Daoy (cell line): ENCODE data around the gene FLRT1. TPM values are rescaled to one million over a fixed set of nuclear protein-coding genes. Genes with fewer than 3 reads are reported as not detected.

Source experiments
- DNase-seq: peaks from one replicate; pipeline ENCODE4 v3.0.0-alpha.2; 2015; ENCODE audit warnings: low read depth
- total RNA-seq: library from RNA; depleted of rRNA; stranded (reverse); fragments of >200 nt; shearing (Covaris generic); gene quantifications from 2 replicates; pipeline ENCODE4 v1.2.3, GENCODE V29; 2014

Gene FLRT1
- total RNA-seq, 1 experiment from 2014 or later, result not detected

DNA sequence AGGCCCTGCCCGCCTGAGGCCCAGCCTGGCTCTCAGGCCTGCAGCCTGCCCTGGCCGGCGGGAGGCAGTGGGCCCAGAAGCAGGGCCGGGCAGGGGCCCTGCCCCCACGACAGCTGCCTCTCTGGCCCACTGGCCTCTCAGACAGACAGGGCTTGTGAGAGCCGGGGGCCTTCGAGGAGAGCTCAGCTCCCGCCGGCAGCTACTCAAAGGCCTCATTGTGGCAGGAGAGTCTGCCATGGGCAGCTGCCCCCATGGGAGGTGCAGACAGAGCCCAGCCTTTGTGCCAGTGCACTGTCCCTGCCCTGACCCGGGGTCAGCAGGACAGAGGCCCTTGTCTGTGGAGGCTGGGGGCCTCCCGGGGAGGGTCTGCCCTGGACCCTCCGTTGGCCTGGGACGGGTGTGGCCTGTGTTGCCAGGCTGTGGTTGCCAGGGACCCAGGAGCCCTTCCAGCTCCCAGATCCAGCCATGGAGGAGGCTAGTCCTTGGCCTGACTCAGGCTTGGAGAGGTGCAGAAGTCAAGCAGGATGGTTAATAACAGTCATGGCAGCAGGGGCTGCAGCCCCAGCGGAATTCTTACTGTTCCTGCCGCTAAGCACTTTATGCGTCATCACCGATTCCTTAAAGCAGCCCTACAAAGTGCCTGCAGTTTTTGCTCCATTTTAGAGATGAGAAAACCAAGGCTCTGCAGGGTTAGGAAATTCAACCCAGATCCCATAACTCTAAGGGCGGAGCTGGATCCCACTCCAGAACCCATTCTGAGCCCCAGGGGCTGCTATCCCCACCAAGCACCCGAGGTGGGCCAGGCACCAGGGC is 12.5 kb downstream of the FLRT1 start:
- DNase-seq, result no peak

DNA sequence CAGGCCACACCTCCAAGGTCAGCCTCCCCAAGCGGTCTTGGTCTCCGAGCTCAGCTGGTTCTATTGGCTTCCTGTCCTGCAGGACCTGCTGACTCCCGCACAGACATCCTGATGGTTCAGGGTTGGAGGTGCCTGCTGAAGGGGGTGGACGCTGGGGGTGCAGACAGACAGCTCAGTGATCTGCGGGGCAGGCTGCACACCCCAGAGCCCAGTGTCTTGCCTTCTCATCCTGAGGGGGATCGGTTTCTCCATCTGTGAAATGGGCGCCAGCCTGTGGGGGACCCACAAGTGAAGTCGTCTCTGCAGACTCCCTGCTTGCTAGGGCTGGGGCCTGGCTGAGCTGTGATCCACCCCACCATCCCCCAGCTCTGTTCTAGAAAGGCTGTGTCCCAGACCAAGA is 13.8 kb downstream of the FLRT1 start:
- no peak for DNase-seq

DNA sequence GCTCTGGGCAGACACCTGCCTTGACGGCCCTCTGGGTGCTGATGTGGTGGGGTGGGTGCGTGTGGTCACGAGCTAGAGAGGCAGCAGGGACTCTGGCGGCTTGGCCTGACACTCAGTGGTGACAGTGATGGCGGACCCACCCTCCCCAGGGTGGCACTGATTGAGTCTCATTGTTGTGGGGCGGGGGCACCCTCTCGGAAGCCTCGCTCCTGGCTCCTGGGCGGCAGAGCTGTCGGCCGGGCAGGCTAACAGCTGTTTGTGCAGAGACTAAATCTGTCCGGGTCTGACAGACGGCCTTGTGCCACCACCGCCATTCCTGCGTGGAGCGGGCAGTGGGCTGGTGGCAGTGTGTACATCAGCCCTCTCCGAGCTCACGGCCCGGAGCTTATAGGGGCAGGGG is 15.6 kb downstream of the FLRT1 start:
- DNase-seq, result no peak

DNA sequence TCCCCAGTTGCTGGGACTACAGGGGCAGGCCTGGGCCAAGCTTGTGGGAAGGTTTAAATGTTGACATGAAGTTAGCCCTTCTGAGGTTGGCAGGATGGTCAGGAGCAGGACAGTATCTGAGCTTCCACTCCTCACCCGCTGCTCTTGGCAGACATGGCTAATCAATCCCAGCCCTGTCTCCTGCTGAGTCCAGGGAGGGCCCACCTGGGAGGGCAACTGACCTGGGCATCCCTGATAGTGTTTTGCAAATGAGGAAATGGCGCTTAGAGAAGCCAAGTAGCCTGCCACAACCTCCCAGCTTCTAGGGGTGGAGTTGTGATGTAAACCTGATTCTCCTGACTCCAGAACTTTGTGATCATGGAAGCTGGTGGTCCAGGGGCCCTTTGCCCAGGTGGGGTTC is 16.7 kb downstream of the FLRT1 start:
- no peak for DNase-seq

DNA sequence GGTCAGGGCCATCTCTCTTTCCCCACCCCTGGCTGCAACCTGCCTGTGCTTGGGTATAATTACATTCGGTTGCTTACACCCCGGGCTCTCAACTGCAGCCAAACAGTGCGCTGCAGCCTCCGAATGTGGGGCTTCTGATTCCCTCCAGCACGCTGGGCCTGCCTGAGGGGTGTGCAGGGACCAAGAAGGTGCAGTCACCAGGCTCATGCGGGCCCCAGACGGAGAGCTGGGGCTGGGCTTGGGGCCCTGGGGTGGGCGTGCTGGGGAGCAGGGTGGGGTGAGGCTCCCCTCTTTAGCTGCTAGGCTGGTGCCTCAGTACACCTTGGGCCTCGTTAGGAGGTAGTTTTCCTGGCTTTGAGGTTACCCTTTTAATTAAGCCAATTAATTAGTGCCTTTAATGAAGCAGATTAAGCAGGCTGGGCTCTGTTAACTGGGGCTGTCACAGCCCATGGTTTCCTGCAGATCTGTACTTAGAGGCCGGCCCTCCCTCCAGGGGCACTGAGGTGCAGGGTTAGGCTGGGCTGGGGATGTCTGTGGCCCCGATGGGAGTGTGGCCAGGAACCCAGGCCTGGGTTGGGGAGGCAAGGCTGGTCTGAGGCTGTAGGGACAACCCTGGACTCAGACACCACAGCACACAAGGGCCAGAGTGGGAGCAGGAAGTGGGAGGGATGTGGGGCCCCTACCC is 17.3 kb downstream of the FLRT1 start:
- DNase-seq, result no peak

DNA sequence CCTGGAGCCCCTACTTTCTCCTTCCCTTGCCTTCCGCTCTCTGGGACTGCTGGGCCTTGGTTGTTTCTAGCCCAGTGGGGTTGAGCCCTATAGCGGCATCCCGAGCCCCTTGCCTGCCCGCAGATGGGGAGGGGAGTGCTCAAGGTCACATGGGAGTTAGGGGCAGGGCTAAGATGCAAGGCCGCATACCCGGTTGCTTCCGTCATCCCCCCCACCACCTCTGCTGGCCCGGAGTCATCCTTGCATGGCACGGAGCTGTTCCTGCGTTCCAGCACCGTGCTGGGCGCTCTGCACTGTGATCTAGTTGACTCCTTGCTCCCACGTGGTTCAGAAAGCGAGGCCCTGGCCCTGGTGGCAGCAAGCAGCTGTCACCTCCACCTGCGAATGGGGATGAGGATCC is 18.0 kb downstream of the FLRT1 start:
- no peak for DNase-seq

DNA sequence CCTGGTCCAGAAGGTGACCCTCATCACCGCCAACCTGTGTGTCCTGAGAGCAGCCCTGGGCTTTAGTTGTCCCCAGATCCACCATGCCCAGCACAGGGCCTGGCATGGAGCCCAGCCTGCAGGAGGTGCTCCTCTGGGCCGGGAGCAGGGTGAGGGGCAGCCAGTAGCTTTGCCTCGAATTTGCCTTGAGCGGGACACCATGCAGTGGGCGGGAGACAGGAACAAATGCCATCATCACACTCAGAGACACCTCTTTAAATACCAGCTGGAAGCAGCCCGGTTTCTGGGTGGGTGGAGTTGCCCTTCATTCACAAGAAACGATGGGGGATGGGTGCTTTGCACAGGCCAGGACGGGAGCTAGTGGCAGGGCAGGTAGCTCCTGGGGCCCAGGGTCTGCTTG is 19.3 kb downstream of the FLRT1 start:
- DNase-seq, result no peak

DNA sequence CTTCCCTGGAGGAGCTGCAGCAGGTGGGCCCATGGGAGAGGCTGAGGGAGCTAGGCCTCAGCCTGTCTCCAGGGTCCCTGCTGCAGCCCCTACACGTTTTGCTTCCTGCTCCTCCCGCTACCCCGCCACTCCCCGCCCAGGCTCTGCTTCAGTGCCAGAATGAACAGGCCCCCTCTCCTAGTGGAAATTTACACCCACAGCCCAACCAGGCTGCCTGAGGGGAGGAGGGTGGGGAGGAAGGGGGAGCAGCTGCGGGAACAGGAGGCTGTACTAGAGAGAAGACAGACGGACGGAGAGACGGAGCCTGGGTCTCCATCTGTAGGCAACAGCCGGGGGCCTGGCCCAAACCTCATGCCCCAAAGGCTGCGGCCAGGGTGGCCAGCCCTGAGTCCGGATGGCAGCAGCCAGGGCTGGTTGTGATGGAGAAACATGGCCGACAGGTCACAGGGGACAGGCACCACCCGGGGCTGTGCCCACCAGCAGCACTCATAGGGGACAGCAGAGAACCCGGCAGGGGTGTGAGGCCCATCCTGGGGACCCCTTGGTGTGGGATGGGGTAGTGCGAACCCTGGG is 20.6 kb downstream of the FLRT1 start:
- DNase-seq, result no peak

DNA sequence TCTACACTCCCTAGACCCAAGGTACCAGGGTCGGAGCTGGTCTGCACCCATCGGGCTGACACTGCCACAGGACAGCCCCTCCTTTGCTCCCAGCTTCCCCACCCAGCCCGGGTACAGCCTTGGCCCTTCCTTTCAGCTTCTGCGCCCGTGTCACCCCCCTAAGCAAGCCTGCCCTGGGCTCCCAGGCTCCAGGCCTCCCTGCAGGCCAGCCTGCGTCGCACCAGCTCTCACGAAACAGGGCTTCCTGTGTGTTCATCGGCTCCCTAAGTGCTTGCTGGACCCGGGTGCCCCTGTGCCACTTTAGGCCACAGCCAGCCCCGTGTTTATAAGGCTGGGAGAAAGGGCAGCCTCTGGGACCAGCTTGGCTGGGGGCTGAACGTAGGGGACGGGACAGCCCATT is 21.1 kb downstream of the FLRT1 start:
- no peak for DNase-seq

DNA sequence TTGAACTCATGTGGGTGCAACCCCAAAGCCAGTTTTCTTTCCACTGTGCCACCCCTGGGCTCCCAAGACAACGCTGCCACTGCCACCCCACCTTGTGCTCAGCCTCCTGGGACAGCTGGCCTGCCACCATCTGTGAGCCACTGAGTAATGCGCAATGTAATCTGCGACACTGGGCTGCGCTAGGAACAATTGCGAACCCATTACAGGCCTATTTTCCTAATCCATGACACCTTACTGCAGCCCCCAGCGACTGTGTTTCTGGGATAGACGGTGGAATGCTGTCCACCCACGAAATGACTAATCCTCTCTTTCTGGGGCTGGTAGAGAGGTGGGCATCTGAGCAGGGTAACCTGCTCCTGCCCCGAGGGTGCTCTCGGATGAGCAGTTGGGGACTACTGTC is 22.2 kb downstream of the FLRT1 start:
- DNase-seq, result no peak

DNA sequence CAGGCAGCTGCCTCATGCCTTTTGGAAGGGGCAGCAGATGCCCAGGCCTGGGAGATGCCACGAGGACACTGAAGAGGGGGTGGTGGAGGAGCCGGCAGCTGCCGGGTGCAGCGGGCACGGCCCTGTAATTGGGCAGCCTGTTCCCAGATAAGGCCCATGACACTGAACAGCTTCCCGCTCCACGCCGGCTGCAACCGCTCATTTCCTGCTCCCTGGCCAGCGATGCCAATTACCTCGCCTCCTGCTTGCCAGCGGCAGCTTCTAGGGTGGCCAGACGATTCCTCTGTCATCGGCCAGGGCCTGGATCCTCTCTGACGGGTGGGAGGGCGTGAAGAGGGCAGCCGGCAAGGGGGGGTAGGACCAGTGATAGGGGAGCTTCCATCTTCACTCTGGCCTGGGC is 22.8 kb downstream of the FLRT1 start:
- DNase-seq, result peak; percentile 58

DNA sequence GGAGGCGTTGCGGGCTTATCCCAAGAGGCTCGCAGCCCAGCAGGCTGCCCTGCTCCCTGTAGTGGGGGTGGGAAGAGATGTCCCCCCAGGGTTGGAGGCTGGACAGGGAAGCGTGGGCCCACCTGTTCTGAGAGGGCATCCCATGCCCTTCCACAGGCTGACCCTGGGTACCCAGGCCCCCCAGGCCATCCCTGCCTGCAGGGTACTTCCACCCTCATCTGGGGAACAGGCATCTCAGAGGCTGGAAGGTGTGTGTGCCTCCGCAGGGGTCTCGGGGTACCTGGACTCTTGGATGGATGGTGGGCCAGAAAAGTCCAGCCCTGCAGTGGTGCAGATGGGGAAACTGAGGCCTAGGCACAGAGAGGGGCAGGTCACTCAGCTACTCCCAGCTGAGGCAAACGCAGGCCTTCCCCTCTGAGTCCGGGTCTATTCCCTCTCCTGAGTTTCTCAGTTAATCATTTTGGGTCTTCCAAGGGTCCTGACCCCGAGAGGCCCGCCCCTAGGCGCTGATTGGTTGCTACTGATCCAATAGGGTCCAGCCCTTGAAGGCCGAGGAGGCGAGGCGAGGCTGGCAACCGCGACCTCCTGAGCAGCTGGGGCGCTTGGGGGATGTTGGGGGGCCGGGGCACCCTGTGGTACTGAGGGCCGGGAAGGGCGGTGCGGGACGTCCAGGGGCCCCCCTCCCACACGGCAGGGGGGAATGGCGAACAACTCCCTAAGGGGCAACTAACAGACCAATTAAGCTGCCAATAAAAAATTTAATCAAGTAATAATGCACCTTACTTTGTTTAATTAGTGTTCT is 23.8 kb downstream of the FLRT1 start:
- no peak for DNase-seq

DNA sequence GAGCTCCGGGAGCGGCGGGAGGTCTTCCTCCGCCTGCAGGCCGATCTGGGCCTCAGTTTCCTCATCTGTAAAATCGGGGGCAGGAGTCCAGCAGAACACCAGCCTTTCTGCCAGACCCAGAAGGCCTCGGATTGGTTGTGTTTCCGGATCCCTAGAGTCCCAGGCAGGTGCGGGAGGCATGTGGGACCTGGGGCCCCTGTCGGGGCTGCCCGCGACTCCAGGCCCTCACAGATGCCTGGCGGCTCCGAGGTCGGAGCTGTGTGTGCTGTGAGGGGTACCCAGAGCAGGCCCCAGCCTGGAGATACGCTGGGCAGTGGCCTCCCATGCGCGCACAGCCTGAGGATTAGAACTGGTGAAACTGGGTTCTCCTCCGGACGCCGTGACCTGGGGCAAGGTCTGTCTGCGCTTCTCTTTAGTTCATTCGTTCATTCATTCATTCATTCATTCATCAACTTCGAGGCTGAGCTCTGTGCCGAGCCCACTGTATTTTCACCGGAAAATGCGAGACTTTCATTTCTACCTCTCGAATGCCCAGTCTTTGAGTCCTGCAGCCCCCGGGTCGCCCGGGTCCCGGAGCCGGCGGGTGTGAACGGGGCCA is 24.6 kb downstream of the FLRT1 start:
- DNase-seq, result no peak

DNA sequence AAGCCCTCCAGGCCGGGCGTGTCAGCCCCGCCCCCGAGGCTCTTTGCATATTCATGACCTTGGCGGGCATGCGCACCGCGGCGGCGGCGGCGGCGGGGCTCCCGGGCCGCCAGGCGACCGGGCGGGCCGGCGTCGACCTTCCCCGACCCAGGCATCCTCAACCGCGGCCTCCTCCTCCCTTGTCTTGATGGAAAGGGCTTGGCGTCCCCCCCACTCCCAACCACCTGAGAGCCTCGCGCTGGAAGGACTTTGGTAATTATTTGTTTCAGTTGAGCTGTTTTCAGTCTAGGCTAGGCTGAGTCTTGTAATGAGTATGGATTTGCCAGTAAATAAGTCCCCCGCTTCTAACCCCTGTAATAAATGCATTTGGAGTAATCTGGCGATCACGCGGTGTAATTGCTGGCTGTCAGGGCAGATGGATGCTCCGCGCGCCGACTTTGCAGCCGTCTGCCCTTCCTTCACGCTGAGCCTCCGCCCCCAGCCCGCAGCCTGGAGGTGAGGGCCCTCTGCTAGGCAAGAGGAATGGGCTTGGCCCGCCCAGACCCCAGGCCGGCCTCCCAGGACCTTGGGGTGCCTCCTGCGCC is 25.2 kb downstream of the FLRT1 start:
- peak; percentile 64 for DNase-seq

DNA sequence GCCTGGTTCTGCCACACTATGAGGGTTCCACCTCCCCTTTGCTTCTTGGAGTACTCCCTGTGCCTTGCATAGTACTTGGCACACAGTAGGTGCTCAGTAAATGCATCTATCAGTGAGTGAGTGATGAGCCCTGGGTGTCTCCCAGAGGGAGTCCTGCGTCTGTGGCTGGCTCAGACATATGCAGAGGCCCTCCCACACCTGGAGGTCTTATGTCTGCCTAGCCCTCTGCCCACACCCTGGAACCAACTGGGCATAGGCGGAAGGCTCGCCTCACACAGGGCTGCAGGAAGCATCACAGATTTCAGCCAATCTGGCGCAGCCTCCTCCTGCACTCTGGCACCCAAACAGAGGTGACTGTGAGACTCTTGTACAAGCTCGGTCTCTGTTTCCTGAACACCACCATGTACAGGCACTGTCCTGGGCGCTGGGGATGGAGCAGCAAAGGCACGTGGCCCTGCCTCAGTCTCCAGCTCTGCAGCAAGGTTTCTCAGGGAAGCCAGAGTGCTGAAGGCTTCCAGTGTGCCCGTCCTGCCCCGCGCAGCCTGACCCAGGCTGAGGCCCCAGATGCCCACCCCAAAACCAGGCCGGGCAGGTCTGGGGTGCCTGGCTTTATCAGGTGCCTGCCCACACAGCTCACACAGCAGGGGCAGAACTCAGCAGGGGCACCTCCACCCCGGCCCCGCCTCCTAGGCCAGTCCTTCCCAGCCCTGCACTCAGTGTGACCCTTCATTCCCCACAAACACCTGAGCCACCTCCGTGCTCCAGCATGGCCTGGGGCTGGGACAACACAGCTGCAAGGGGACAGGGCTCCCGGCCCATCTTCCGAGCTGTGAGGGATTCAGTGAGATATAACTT is 26.7 kb downstream of the FLRT1 start:
- DNase-seq, result no peak

DNA sequence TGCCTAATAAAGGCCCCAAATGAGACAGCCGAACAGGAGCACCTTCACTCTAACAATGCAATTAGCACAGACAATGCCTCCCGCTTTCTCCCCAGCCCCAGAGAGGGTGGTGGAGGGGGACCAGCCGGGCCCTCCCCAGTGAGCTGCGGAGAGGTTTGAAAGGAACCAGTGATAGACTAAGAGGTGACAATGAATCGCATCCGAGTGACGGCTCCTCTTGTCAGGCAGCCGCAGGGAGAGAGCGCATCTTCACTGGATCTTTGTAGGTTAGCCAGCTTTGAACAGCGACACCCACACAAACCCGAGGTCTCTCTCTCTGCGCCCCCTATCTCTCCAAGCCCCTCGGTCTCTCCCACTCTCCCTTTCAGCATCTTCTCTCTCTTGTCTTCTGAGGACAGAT is 28.0 kb downstream of the FLRT1 start:
- no peak for DNase-seq

DNA sequence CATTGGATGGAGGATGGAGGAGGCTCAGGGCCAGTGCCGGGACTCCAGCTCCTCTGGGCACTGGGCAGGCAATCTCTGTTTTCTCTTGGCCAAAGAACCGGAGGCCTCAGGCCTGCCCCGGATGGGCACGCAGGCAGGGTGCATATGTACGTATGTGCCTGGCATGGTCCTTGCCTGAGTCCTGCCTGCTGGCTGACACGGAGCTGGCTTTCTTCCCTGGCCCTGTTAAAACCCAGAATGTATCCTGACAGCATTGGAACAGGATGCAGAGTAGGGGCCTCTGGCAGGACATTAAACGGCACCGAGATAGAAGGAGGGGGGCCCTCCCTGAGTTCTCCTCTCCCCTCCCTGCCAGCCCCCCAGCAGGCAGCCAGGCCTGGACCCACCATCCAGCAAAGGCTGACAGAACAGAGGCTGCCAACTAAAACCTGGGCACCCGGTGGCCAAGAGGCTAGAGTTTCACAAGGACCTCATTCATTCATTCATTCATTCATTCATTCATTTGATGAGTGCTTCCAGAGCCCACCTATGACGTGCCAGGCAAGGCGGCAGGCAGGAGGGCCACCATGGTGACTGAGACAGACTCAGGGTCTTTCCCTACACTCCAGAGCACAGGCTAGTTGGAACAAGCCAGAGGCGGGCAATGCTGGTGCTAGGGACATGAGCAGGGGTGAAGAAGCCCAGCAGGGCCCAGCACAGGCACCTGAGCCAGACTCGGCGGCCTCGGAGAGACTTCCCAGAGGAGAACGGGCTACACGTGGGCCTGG is 28.8 kb downstream of the FLRT1 start:
- no peak for DNase-seq

DNA sequence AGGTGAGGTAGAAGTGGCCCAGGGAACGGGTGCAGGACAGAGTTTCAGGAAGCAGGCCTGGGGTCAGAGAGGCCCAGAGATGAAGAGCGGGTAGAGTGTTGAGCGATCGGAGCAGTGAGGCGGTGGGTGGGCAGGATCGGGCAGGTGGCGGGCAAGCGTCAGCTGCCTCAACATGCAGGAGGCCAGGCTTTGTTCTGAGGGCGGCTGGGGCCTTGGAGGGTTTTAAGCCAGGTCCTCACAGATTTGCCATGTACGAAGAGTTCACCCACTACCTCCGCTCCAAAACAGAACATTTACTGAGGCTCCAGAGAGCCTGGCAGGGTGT is 29.4 kb downstream of the FLRT1 start:
- no peak for DNase-seq

DNA sequence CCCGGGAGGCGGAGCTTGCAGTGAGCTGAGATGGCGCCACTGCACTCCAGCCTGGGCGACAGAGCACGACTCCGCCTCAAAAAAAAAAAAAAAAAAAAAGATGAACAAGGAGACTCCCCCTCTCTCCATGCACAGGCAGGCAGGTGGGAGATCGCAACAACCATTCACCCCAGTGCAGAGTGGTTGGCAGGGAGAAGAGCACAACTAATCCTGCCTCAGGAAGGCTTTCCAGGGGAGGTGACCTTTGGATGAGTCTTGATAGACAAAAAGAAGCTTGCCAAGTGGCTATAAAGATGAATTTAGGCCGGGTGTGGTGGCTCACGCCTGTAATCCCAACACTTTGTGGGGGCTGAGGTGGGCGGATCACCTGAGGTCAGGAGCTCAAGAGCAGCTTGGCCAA is 30.0 kb downstream of the FLRT1 start:
- no peak for DNase-seq
